ENCODE results near the gene PAX8.

Gene PAX8

DNA sequence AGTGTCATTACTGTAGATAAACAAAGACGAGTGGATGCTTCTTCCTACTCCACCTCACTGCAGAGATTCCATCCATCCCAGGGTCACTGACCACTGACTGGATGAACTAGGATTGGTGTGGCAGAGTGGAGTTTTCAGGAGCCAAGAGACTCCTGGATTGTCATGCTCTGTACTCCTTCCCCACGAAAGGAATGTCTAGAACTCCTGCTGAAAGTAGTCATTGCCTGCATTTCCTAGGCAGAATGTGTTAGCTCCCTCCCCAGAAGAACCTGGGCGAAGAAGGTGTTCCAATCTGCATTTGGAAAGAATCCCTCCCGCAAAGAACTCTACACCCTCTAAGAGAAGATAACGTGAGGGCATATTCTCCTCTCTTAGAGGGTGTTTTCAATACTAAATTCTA lies 6.2 kb downstream of the PAX8 start:
- Histone ChIP-seq H3K27me3 (ENCODE audit: low read length) (no peaks in the 10 kb centered on the region), H3K36me3 (ENCODE audit: low read length) (no peaks in the 10 kb centered on the region), H3F3A (ENCODE audit: insufficient read depth) (no peaks in the 10 kb centered on the region), H3K9ac (ENCODE audit: low read length) (no peak overlapping the region), H3K4me2 (ENCODE audit: low read depth, low read length, poor library complexity, severe bottlenecking) (no peak overlapping the region), H3K27ac (ENCODE audit: low read depth, low read length) (no peak overlapping the region), H3K9me2 (replicated peaks; ENCODE audit: insufficient read depth, low read length) (no peaks in the 10 kb centered on the region), H3K4me3 (ENCODE audit: insufficient read depth, low read length, poor library complexity, severe bottlenecking) (no peak overlapping the region), H4K20me1 (ENCODE audit: low read depth, low read length) (no peaks in the 10 kb centered on the region), H3K79me2 (ENCODE audit: insufficient read depth, low read length) (no peaks in the 10 kb centered on the region), H2AFZ (ENCODE audit: low read depth, low read length, severe bottlenecking) (no peak overlapping the region), H3K9me3 (ENCODE audit: insufficient read depth, low read length) (no peaks in the 10 kb centered on the region)
- TF ChIP-seq CTCF (IDR thresholded peaks at IDR 0.05; ENCODE audit: insufficient read depth, low read length, poor library complexity, severe bottlenecking), result no peak

- H3K4me3 ChIP-seq (ENCODE audit: insufficient read depth, low read length, poor library complexity, severe bottlenecking), result no peak overlapping the region
- no peaks in the 10 kb centered on the region for H3K27me3 ChIP-seq (ENCODE audit: low read length)
- no peaks in the 10 kb centered on the region for H3K36me3 ChIP-seq (ENCODE audit: low read length)
- H3K9me2 ChIP-seq (replicated peaks; ENCODE audit: insufficient read depth, low read length), result no peaks in the 10 kb centered on the region
- H3K4me2 ChIP-seq (ENCODE audit: low read depth, low read length, poor library complexity, severe bottlenecking), result no peak overlapping the region
- no peaks in the 10 kb centered on the region for H3F3A ChIP-seq (ENCODE audit: insufficient read depth)
- no peak overlapping the region for H3K9ac ChIP-seq (ENCODE audit: low read length)
- H3K9me3 ChIP-seq (ENCODE audit: insufficient read depth, low read length), result no peaks in the 10 kb centered on the region
- TF ChIP-seq CTCF (IDR thresholded peaks at IDR 0.05; ENCODE audit: insufficient read depth, low read length, poor library complexity, severe bottlenecking) (no peak), EZH2phosphoT487 (conservative IDR thresholded peaks at IDR 0.05; ENCODE audit: low read length) (no peak)
- H4K20me1 ChIP-seq (ENCODE audit: low read depth, low read length), result no peaks in the 10 kb centered on the region
- no peaks in the 10 kb centered on the region for H3K79me2 ChIP-seq (ENCODE audit: insufficient read depth, low read length)
- no peak overlapping the region for H3K27ac ChIP-seq (ENCODE audit: low read depth, low read length)
- H2AFZ ChIP-seq (ENCODE audit: low read depth, low read length, severe bottlenecking), result no peak overlapping the region
Measured at GRCh38 chr2:113268621-113269360, 9.9 kb downstream of the PAX8 start.

DNA sequence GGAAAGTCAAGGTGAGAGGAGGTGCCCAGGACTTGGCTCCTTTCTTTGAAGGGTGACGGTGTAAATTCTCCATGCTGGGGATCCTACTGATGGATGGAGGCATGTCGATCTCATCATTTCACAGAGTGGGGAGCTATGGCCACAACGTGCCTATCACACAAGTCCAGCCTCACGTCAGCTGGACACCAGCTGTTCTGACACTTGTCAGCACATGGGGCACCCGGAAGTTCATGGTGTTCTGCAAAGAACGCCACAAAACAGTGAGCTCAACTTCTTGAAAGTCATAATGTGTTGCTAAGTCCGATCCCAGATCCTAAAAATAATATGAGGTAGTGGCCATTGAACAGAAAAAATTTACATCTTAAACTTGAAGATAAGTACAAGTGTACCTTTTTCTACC lies 12.3 kb downstream of the PAX8 start:
- TF ChIP-seq CTCF (IDR thresholded peaks at IDR 0.05; ENCODE audit: insufficient read depth, low read length, poor library complexity, severe bottlenecking) (no peak), EZH2phosphoT487 (conservative IDR thresholded peaks at IDR 0.05; ENCODE audit: low read length) (no peak)
- no peaks in the 10 kb centered on the region for H3K36me3 ChIP-seq (ENCODE audit: low read length)

More for the DNA sequence above, 12.3 kb downstream of the PAX8 start:
- Histone ChIP-seq H3K79me2 (ENCODE audit: insufficient read depth, low read length) (no peaks in the 10 kb centered on the region), H3K4me2 (ENCODE audit: low read depth, low read length, poor library complexity, severe bottlenecking) (no peak overlapping the region), H3K9me2 (replicated peaks; ENCODE audit: insufficient read depth, low read length) (no peaks in the 10 kb centered on the region), H3K9me3 (ENCODE audit: insufficient read depth, low read length) (no peaks in the 10 kb centered on the region), H3K9ac (ENCODE audit: low read length) (no peak overlapping the region), H3K4me3 (ENCODE audit: insufficient read depth, low read length, poor library complexity, severe bottlenecking) (no peak overlapping the region), H3F3A (ENCODE audit: insufficient read depth) (no peaks in the 10 kb centered on the region), H3K27me3 (ENCODE audit: low read length) (no peaks in the 10 kb centered on the region), H4K20me1 (ENCODE audit: low read depth, low read length) (no peaks in the 10 kb centered on the region), H3K27ac (ENCODE audit: low read depth, low read length) (no peak overlapping the region), H2AFZ (ENCODE audit: low read depth, low read length, severe bottlenecking) (no peak overlapping the region)
